GM18508 (cell line): Measurements from ENCODE around the gene TBC1D14.
"Not testable (repeated sequence)": the region's sequence is repeated elsewhere in the genome, so short reads cannot be mapped to it uniquely, and the experiment has no call there.

Experiments
- ATAC-seq: cut with Tn5 transposase; IDR thresholded peaks from one replicate; pipeline ENCODE4 v1.9.1; 2021; ENCODE audit warnings: moderate number of reproducible peaks; ENCODE audit not compliant: insufficient read depth, unreplicated experiment

The TBC1D14 gene

GRCh38 chr4:6965329-6965728 is 55.7 kb downstream of the TBC1D14 start:
- ATAC-seq = no peak

- no peak for ATAC-seq
These were observed 58.3 kb downstream of the TBC1D14 start for GRCh38 chr4:6967846-6968340.

DNA sequence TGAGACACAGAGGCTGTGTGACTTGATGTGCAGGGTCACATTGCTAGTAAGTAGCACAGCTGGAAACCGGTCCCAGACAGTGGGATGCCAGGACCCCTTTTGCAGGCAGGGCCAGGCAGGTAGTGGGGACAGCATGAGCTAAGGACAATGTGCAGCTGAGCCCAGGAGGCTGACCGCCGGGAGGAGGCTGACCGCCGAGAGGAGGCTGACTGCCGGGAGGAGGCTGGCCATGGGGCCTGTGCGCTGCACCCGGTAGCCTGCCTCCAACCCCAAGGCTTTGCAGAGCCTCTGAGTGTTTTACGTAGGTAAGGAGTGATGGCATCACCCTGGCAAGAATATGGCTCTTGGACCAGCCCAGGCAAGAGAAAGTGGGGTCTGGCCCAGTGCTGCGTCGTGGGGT is 58.9 kb downstream of the TBC1D14 start:
- ATAC-seq = no peak

DNA sequence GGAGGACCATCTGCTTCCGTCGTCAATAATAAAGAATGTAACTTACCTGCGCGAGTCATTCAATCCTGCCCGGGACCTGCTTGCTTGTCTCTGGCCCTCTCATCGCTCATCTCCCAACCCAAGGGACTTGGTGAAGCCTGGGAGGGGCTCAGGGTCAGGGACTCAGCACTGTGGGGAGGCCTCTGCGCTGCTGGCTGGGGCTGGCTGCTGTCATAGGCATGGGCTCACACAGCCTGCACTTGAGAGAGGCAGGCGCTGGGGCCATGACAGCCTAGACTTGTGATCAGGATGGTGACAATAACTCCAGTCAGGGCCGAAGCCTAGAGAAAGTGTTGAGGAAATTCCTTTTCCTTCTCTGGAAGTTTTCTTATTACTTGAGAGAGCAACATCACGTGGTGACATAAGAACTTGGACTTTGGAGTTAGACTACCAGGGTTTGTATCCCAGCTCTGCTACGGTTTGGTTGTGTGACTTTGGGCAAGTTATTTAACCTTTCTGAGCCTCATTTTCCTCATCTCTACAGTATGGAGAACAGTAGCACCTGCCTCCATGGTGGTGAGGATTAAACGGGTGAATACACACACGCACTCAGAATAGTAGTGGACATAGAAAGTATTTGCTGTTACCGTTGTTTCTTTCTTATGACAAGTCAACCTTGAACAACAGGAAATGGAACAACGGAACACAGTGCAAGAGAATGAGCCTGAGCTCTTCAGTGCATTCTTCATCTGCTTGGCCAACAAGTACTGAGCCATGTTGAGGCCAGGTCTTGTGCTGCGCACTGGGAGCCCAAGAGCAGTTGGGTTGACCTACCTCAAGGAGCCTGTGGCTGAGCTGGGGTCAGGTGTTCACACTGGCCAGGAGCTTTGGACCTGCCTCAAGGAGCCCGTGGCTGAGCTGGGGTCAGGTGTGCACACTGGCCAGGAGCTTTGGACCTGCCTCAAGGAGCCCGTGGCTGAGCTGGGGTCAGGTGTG is 60.5 kb downstream of the TBC1D14 start:
- peak; percentile 82 for ATAC-seq

- ATAC-seq = no peak
These were observed 62.1 kb downstream of the TBC1D14 start for GRCh38 chr4:6971536-6972374.

DNA sequence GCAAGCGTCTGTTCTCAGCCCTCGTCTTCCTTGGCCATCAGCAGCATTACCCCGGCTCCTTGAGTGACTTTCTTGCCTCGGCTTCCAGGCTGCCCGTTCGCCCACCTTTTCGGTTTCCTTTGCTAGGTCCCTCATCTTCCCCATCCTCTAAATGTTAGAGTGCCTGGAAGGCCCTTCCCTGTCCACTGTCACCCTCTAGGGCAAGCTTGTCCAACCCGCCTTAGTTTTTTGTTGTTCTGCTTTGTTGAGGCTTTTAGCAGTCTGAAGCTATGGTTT is 62.7 kb downstream of the TBC1D14 start:
- ATAC-seq = no peak

DNA sequence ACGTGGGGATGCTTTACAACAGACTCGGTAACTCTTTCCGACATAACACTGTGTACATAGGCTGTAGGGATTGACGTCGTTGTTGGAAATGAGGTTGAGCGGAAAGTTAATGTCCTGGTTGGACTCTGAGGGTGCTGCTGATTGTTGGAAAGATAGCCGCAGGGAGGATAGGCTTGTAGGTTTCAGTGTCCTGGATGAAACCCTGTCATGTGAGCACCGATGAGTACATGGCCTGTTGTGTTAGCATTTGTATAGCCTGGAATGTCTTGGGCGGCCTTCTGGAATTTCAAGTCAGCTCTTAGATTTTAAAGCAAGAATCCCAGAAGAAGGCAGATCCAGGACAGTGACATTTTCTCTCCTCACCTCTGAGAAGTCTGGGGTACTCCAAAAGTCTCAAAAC is 63.3 kb downstream of the TBC1D14 start:
- ATAC-seq = no peak

DNA sequence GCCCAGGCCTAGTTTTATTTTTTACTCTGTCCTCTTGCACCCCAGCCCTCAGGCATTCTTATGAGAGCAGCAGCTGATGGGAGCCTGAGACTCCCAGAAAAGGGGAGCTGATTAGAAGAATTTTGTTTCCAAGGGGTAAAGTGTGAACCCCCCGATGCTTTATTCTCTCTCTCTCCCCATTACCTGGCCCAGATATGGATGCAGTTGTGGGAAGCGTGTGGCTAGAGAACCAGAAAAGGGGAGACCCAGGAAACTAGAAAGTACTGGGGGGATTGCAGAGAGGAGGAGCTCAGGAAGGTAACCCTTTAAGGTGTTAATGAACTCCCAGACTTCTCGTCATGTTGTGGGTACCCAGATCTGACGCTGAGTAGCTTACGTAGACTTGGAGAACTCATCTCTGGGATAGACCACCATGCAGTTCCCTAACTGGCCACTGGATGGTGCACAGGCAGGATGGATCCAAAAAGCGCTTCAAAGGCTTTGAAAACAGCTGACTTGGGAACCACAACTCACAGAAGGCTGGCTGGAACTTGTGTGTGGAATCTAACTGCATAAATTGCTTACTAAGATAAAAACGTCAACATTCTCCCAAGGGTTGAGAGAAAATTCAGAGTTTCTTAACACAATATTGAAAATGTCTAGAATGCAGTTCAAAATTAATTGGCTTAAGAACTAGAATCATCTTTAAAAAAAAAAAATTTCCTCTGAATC is 64.7 kb downstream of the TBC1D14 start:
- no peak for ATAC-seq

GRCh38 chr4:6977846-6978245 is 68.2 kb downstream of the TBC1D14 start:
- ATAC-seq = not testable (repeated sequence)

- ATAC-seq = no peak
These were observed 74.0 kb downstream of the TBC1D14 start for GRCh38 chr4:6983544-6984142.

- ATAC-seq = no peak
These were observed 75.2 kb downstream of the TBC1D14 start for GRCh38 chr4:6984612-6985425.

DNA sequence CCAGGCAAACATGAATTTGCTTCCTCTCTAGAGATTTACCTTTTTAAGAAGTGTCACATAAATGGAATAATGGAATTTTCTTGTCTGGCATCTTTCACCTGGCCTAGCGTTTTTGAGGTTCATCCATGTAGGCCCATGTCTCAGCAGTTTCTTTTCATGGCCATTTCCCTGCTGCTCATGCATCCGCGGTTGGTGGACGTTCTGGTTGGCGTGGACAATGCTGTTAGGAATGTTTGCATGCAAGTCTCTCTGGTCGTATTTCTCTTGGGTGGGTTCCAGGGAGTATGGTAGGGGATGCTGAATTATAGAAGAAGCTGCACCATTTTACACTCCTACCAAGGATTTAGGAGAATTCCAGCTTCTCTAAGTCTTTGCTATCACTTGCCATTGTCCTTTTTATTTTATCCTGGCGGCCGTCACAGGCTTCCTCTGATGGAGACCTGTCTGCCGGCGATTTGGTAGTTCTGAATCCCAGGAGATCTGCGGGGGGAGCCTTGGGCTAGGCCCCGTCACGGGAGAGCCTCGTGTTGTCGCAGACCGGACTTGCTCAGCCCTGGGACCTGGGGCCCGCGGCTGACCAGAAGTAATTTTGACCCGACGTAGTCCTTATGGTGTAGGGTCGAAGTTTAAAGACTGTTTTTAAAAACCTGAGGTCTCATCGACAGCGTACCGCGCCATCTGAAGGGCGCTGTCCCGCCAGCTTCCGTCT is 76.6 kb downstream of the TBC1D14 start:
- ATAC-seq = peak; percentile 17

GRCh38 chr4:6986781-6987587 is 77.4 kb downstream of the TBC1D14 start:
- peak; percentile 33 for ATAC-seq

- ATAC-seq = peak; percentile 4
These were observed 77.9 kb downstream of the TBC1D14 start for GRCh38 chr4:6987588-6987961.

DNA sequence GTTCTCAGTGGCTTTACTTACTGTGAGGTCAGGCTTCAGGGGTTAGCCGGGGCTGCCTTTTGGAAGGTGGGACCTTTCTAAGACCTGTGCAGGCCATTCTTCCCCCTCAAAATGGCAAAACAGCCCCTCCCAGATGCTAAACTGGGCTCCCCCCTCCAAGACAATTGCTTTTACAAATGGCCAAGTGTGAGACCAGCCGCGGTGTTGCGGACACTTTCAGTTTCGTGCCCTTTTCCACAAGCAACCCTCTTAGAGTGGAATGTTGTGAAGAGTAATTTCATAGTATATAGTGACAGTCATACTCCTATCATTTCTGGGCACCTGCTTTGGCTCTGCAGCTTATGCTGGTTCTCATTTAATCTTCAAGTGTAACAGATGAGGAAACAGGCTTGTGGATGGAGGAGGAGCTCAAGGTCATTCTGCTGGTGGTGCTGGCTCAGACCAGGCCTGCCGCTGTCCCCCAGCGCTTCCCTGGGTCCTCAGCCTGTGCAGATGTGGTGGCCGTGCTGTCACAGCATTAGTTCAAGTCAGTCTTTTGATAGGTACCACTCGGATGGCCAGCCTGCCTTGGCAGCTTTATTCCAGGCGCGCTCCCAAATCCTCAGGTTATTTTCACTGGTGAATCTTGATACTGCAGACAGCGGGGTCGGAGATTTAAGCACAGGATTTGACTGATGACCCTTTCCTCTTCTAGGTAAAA is 78.5 kb downstream of the TBC1D14 start:
- ATAC-seq = no peak

- ATAC-seq = no peak
These were observed 79.8 kb downstream of the TBC1D14 start for GRCh38 chr4:6989331-6989923.

GRCh38 chr4:6990661-6991060 is 81.0 kb downstream of the TBC1D14 start:
- no peak for ATAC-seq
